LoVo (cell line): ENCODE data around the gene ADAMTS16.
"Not testable (repeated sequence)": the region's sequence is repeated elsewhere in the genome, so short reads cannot be mapped to it uniquely, and the experiment has no call there.

Source experiments
- DNase-seq: peaks from one replicate; pipeline ENCODE4 v3.0.0-alpha.2; 2016; ENCODE audit warnings: low spot score

Gene ADAMTS16, protein sequence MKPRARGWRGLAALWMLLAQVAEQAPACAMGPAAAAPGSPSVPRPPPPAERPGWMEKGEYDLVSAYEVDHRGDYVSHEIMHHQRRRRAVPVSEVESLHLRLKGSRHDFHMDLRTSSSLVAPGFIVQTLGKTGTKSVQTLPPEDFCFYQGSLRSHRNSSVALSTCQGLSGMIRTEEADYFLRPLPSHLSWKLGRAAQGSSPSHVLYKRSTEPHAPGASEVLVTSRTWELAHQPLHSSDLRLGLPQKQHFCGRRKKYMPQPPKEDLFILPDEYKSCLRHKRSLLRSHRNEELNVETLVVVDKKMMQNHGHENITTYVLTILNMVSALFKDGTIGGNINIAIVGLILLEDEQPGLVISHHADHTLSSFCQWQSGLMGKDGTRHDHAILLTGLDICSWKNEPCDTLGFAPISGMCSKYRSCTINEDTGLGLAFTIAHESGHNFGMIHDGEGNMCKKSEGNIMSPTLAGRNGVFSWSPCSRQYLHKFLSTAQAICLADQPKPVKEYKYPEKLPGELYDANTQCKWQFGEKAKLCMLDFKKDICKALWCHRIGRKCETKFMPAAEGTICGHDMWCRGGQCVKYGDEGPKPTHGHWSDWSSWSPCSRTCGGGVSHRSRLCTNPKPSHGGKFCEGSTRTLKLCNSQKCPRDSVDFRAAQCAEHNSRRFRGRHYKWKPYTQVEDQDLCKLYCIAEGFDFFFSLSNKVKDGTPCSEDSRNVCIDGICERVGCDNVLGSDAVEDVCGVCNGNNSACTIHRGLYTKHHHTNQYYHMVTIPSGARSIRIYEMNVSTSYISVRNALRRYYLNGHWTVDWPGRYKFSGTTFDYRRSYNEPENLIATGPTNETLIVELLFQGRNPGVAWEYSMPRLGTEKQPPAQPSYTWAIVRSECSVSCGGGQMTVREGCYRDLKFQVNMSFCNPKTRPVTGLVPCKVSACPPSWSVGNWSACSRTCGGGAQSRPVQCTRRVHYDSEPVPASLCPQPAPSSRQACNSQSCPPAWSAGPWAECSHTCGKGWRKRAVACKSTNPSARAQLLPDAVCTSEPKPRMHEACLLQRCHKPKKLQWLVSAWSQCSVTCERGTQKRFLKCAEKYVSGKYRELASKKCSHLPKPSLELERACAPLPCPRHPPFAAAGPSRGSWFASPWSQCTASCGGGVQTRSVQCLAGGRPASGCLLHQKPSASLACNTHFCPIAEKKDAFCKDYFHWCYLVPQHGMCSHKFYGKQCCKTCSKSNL

DNA sequence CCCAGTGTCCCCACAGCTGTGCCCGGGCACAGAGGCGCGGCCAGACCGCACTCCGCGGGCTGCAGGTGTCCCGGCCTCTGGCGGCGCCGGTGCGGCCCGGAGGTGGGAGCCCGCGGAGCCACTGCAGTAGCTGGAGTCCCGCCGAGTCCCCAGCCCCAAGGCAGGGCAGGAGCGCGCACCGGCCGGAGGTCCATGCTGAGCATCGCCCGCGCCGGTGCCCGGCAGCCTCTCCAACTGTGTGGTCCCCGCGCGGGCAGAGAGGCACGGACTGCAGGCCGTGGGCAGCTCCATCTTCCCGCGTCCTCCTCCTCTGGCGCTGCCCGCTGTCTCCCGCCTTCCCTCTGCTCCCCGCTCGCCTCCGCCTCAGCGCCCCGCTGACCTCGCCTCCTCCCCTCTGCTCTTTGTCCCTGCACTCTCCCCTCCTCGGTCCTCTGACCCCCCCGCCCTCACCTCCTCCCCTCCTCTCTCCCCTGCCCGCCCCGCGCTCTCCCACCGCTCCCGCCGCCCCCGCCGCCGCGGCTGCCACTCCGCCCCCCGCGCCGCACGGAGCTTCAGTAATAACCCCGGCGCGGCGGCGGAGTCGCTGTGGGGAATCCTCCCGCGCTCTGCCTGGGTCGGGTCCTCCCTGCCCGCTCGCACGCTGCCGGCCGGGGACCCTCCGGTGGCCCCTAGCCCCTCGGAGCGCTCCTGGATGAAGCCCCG is at the start of gene ADAMTS16:
Gene ADAMTS16, plus strand, starts transcription at position 554 of the 702 bp plus-strand sequence. Its CDS starts 138 bp downstream, at position 692.
- DNase-seq, result no peak

DNA sequence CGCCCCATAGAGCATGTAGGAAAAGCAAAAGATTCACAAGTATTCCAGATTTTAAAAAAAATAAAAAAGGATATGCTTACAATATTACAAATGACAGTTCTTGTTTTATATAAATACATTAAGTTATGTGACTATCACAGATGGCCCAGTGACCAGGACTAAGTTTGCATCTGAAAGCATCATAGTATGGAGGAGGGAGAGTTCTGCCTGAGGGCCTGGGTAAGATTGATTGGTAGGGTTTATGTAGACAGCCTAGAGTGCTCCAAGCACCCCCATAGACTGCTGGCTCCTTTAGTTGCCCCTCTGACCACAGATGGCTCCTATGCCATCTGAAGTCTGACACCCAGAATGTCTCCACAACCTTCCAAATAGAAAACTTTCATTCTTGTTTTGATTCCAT is 48.0 kb upstream of the ADAMTS16 start:
- DNase-seq, result no peak

DNA sequence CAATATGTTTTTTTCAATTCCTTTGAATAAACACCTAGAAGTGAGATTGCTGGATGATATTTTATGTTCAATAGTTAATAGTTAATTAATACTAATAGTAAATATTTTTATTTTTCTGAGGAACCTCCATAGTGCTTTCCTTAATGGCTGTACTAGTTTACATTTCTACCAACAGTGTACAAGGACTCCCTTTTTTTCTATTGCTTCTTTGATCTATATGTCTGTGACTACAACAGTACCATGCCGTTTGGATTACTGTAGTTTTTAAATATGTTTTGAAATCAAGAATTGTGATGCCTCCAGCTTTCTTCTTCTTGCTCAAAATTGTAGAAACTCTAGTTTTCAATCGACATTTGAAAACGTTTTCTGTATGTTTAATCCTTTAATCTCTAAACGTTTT is 39.5 kb upstream of the ADAMTS16 start:
- no peak for DNase-seq

DNA sequence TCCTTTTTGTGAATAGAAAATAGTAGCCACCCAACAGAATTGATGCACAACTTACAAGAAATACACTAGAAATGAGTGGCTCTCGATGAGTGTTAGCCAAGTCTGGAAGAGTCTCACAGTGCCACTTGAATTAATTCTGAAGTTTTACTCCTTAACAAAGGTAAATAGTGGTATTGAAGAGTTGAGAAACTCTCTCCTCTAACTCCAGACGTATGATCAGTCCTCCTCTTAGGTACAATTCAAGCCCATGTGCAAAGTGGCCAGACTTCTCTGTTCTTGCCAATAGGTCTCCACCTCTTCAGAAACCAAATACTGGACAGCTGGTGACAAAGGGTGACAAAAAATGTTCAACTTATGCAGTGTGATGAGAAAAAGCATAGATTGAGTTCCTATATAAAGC is 38.5 kb upstream of the ADAMTS16 start:
- DNase-seq, result no peak

DNA sequence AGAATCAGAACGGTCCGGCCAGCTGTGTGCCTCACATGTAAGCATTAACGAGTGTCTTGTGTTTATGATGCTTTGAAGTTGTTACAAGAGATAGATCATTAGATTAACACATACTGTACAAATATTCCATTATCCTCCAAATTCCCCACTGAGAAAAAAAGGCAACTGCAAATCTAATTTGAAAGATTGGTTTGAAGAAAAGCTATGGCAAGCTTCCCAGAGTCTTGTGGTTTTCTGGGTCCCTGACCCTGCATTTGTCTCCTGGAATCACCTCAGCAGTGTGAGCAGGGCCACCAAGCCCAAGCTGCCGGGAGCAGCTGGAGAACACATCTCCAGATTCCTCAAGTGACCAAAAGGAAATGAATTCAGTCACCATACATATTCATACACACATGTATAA is 36.9 kb upstream of the ADAMTS16 start:
- no peak for DNase-seq

DNA sequence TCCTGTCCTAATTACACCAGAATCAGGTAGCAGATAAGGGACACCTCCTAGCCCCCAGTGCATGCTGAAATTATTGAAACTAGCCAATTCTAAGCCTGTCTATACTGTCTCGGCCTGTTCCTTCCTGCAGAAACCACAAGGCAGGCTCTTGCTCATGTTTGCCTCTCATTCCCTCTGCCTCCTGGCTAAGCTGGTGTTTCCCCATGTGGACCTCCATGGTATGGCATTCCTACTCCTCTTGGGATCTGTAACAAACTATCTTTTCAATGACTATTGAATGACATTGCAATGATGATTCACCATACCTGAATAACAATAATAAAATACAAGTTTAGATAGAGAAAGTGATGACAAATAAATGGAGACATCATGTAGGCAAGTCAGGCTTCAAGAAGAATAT is 35.6 kb upstream of the ADAMTS16 start:
- DNase-seq, result no peak

DNA sequence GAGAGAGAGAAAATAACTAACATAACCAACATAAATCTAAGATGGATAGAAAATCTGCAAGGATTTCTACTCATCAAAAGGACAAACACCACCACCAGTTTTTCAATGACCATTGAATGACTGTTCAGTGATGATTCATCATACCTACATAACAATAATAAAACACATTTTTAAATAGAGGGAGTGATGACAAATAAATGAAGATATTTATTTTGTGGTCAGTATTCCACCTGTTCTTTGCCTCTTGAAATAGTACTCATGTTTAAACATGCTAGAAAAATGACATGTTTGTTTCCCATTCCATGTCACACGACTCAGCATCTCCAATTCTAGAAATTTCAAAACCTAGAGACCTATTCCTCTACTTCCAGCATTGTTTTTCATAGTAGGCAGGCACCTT is 34.6 kb upstream of the ADAMTS16 start:
- no peak for DNase-seq

DNA sequence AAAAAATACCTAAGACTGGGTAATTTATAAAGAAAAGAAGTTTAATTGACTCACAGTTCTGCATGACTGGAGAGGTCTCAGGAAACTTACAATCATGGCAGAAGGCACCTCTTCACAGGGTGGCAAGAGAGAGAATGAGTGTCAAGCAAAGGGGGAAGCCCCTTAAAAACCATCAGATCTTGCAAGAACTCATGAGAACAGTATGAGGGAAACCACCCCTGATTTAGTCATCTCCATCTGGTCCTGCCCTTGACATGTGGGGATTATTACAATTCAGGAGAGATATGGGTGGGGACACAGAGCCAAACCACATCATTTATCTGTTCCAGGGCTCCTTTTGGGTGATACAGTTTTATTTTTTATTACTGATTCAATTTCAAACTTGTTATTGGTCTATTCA is 23.2 kb upstream of the ADAMTS16 start:
- DNase-seq, result no peak

DNA sequence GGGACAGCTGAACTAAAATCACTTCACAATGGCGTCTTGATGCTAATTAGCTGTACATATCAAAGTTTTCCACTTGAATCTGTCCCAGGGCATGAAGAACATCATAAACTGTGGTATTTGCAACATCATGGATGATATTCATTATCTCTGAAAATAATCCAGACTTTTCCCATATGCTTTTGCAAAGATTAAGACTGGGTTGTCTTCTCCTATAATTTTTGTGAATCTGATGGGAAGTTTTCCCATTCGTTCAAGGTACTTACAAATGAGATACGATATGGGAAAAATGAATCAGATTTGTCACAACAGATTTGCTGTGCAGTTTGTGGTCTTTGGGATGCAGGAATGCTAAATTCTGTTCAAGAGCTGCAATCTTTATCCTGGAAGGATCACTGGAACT is 17.4 kb upstream of the ADAMTS16 start:
- DNase-seq, result no peak

DNA sequence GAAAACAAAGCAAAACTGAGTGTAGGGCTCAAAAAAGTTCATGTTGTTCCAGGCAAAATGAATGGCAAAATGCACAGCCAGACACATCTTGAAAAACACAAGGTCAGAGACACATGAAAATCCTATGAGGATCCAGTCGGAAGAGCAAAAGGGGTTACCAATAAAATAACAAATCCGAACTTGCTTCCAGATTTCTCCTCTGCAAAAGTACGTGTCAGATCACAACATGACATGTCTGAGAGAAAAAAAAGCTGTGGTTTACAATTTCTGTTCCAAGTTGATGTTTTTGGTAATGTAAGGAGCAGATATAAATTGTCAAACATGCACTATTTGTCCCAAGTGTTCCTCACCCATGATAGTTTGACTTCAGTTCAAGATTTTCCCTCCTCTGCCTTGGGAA is 15.9 kb upstream of the ADAMTS16 start:
- no peak for DNase-seq

DNA sequence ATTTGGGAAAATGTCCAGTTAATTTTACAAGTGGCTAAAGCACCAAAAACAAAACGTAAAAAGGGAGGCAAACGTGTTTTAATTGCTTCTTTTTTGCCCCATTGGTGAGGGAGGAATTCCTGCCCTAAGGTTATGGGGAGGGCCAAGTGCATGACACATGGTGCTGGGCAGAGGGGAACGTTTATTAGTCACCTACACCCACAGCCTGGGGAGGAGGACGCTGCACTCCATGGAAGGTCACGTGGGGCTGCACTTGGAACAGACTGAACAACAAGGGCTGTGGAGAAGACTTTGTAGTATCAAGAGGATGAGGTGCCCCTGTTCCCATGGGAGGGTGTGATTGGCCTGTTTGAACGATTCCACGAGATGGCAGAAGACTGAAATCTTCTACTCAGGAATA is 13.7 kb upstream of the ADAMTS16 start:
- no peak for DNase-seq

DNA sequence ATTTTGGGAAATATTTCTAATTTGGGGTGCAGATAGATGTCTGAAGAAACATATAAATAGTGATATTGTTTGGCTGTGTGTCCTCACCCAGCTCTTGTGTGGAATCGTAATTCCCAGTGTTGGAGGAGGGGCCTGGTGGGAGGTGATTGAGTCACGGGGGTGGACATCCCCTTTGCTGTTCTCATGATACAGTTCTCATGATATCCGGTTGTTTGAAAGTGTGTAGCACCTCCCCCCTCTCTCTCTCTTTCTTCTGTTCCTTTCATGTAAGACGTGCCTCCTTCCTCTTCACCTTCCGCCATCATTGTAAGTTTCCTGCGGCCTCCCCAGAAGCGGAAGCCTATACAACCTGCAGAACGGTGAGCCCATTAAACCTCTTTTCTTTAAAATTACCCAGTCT is 11.4 kb upstream of the ADAMTS16 start:
- no peak for DNase-seq

DNA sequence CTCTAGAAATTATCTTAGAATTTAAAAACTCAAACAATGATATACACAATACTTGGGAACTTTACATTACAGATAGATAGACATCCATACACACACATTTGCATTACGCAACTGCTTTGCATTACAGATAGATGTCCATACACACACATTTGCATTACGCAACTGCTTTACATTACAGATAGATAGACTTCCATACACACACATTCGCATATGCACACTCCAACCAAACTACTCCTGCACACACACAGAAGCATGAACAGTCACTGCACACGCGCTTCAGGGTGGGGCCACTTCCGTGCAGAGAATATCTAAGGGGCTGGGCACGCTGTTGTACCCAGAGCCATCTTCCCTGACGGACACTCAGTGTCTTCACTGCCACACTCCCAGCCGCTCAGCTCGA is 7.9 kb upstream of the ADAMTS16 start:
- DNase-seq, result no peak

DNA sequence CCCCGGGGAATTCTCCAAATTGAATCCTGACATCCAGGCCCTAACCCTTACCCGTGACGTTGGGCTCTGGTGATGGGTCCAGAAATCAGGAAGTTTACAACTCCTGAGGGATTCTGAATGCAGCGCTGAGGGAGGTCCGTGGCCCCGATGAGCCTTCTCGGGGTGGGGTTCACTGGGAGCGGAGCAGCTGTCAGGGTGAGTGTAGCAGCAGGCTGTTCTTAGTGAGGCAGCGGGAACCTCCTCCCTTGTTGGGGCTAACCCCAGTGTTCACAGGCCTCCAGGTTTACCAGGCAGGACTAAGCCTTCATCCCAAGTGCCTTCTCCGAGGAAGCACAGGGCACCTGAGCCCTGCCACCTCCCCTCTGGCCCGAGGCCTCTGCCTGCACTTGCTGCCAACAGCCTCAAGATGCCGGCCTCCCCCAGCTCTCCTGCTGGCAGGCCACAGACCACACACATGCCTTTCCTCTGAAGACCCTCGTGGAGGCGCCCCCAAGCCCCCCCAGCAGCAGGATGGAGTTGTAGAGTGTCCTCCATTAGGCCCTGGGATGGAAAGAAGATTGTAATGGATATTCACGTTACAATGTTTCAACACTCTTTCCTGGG is 7.3 kb upstream of the ADAMTS16 start:
- DNase-seq, result no peak

DNA sequence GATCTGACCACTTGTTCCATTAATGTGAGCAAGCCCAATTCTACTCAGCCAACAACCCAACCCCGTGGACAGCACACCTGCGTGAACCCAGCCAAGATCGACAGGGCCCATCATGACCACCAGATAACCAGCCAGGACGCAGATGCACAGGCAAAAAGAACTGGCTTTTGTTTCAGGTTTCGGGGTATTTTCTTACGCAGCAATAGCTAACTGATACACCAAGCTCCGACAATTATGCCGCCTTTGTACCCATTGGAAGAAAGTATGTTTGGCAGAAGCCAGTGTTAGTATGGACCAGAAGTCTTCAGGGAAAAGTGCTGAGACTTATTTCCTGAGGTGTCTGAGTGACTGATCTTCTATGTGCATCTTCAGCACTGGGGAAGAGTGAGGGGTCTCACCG is 6.0 kb upstream of the ADAMTS16 start:
- DNase-seq, result no peak

DNA sequence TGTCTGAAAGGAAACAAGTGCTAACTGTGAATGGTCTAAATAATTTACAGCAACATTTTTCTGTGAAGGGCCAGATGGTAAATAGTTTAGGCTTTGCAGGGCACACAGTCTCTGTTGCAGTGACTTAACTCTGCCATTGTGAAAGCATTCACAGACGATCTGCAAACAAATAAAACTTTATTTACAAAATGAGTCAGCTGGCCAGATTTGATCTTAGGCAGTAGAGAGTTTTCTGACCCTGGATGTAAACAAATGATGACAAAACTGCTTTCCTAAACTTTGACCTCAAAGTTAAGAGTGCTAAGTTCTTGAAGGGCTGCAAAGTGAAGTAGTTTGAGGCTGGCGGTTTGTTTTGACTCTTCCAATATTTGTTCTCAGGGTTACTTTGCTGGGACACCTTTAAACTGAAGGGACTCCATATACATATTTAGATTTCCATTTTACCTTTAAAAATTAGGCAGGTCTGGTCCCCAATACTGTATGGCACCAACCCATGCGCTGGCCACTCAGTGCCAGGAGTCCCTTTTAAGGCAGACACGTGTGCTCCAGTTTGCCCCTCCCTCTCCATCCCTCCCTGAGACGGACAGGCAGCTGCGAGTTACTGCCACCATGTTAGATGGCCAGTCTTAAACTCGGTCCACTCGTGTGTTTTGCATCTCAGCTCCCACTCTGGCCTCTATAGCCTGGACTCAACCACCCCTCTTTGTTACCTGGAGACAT is 4.0 kb upstream of the ADAMTS16 start:
- DNase-seq, result peak; percentile 51

DNA sequence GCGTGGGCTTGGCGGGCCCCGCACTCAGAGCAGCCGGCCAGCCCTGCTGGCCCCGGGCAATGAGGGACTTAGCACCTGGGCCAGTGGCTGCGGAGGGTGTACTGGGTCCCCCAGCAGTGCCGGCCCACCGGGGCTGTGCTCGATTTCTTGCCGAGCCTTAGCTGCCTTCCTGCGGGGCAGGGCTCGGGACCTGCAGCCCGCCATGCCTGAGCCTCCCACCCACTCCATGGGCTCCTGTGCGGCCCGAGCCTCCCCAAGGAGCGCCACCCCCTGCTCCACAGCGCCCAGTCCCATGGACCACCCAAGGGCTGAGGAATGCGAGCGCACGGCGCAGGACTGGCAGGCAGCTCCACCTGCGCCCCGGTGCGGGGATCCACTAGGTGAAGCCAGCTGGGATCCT is 2.3 kb upstream of the ADAMTS16 start:
- not testable (repeated sequence) for DNase-seq

DNA sequence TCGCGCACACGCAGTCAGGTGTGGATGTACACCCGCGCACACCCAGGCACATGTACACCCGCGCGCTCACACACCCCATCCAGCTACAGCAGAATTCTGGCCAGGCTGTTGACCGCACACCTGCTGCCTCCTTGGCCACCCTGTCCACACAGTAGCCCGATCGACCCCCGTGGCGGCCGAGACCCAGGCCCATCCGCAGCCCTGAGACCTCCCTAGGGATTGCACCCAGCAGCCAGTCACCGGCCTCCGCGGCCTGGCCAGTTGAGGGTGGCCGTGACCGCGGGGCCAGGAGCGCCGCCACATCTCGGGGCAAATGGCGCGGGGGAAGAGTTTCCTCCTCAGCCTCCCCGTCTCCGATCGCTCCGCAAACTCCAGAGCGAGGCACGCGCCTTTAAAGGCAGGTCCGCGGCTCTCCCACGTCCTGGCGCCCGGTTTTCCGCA is 774 bp upstream of the ADAMTS16 start:
- no peak for DNase-seq

DNA sequence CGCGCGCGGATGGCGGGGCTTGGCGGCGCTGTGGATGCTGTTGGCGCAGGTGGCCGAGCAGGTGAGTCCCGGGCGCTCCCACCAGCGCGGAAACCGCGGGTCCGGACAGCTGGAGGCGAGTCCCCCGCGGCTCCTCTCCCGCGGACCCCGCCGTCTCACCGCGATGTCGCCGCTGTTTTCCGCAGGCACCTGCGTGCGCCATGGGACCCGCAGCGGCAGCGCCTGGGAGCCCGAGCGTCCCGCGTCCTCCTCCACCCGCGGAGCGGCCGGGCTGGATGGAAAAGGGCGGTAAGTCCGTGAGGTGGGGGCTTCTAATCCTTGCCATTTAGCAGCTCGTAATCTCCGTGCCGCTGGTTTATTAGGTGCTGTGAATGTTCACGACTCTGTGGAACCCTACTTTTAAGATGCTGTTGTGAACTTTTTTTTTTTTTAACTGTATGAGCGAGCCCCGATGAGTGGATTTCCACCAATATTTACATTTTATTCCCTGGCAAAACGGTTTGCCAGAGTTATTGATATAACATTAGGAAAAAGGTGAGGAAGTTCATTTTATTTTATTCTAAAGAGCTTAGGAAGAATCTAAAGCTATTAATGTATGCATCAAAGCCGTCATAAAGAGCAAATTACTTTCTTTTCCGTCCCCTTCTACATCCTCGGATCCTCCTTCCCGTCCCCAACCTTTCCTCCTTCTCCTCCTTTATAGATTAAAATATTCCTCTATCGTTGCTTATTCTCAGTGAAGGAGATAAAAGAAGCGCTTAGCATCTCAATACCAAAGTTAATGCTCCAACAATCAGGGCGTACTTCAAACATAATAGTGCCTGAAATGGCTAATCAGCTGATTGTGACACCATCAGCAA is 579 bp downstream of the ADAMTS16 start:
- no peak for DNase-seq

DNA sequence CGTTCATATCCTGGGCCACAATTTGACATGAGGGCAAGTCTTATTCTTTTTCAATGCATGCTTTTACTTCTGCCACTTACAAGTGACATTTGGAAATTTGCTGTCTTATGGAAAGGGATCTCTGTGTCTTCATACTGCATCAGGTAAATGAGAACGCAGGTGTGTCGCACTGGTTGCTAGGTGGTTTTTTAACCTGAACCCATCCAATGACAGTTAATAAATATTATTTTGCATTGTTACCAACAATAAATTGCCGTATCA is 1.1 kb downstream of the ADAMTS16 start:
- no peak for DNase-seq
